IPS DF 19.7 (cell line): ENCODE data around the gene DOK1.
A peak's percentile ranks its signal among the peaks of the same experiment; 100 is the strongest.

ENCODE experiments used
- DNase-seq: peaks from one replicate; pipeline ENCODE4 v3.0.0-alpha.2; 2013; ENCODE audit warnings: low read depth, low spot score

The DOK1 gene

GRCh38 chr2:74567881-74568280, 13.4 kb downstream of the DOK1 start:
- DNase-seq = no peak

GRCh38 chr2:74569686-74570085, 15.2 kb downstream of the DOK1 start:
- DNase-seq = no peak

DNA sequence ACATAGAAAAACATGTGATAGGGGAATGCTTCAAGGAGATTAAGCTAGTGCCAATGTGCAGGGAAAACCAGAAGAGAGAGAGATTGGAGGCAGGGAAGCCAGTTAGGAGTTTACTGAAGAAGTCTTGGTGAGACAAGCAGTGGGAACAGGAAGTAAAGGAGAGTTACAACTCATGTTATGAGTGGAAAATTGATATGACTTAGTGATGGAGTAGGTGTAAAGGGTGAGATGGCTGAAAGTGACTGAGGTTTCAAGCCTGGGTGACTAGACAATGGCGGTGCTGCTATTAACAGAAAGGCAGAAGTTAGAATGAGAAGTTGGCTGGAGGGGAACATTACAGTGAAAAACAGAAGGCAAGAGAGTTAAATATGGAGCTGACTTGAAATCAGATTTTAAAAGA, 16.5 kb downstream of the DOK1 start:
- no peak for DNase-seq

GRCh38 chr2:74572178-74572925, 17.8 kb downstream of the DOK1 start:
- DNase-seq = no peak

GRCh38 chr2:74573747-74574562, 19.4 kb downstream of the DOK1 start:
- DNase-seq = no peak

GRCh38 chr2:74575320-74575719, 20.8 kb downstream of the DOK1 start:
- no peak for DNase-seq

DNA sequence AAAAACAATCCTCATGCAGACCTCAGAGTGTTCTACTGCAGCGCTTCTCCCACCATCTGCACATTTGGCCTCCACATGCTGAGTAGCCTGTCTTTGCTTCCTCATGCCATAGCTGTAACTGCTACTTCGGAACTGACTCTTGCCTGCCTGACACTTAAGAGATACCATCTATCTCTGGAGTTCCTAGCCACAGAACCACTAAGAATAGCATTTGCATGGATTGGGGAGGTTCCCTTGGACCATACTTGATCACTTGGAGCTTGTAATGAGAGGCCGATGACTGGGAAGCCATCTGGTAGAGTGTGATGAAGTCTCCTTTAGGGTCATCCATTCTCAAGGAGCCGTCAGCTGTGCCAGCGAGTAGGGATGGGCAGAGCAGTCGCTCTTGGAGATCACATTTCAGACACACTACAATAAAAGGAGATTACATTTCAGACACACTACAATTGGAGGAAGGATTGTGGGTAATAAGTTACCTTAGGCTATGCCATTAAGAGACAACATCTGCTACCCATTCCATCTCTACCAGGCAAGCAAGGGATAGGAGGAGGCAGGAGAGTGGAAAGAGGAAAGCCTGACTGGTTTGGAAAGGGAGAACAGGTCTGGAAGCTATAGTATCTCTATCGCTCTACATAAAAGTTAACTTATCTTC, 21.8 kb downstream of the DOK1 start:
- DNase-seq = no peak

DNA sequence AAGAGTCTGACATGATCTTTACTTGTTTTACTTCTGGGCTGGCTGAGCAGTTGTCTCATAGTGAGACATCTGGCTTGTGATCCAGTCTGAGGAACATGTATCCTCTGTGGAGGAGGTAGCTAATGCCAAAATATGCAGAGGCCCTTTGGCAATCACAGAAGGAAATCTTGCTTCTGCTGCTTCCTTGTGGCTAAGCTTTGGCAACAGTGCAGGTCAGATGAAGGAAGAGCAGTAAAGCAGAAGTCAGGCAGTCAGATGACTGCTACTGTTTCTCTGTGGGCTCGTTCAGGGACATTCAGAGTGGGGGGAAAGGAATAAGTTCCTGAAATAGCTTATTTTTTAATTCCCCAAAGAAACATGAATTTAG, 22.3 kb downstream of the DOK1 start:
- no peak for DNase-seq

DNA sequence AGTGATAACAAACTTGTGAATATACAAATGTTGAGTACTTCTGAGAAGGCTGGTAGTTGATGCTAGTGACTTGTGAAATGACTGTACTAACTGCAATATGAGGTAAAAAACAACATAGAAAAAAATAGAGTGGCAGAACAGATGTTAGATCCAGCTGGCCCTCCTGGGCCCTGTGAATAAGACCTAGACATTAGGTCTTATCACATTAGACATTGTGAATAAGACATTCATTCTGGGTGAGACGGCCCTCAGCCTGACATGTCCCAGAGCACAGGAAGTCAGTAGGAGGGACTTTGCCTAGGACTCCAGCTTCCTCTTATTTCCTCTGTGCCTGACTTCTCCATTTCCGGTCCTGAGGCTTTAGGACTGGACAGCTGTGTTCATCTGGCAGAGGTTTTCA, 22.9 kb downstream of the DOK1 start:
- DNase-seq = no peak

- DNase-seq = no peak
Measured at GRCh38 chr2:74578408-74578807, 23.9 kb downstream of the DOK1 start.

DNA sequence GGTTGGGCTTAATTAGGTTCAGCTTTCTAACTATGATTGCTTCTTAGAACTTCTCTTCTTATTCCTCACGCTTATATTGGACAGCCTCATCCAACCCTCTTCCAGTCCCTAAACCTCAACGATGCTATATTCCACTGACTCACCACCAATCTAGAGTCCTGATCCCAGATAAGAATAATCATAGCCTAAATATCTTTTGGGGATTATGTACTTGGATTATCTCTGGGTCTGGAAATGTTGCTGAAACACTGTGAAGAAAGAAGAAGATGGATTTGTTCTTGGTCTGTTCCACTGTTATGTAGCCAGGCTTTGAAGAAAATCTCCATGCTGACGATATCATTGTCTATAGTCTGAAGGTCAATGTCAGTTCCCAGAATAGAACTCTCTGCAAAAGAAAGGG, 26.9 kb downstream of the DOK1 start:
- no peak for DNase-seq

GRCh38 chr2:74582184-74582583, 27.7 kb downstream of the DOK1 start:
- DNase-seq = no peak

DNA sequence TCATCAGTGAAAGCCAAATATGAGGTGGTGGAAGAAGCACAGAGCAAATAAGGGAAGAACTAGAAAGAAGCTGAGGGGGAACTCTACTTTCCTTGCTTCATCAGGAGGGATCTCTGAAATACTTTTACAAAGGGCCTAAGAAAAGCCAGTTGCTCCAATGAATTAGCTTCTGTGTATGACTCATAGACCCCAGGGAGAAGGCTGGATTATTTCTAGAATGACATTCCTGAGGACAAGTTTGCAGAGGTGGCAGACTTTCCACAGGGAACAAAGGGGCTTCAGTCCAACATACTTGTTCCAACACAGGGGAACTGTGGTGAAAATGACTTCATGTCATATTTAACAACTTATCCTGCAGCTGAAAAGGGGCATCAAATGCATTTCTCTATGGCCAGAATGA, 29.0 kb downstream of the DOK1 start:
- DNase-seq = no peak

DNA sequence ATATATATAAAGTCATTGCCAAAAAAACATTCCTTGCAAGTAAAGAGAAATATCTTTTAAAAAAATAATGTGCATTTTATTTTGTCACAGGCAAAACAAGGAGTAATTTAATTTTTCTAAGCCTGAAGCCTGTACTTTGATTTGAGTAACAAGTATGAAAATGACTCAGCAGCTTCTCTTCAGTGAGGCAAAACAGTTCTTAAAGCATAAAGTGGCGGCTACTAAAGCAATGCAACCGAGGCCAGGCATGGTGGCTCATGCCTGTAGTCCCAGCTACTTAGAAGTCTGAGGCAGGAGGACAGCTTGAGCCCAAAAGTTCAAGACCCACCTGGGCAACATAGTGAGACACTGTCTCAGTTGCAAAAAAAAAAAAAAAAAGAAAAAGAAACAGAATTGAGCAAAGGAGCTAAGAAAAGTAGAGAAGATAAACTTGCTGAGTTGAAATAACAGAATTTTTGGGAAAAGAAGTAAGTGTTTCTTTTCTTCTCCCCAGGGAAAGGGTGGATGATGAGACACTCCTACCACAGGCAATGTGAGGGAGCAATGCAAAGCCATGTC, 29.6 kb downstream of the DOK1 start:
- no peak for DNase-seq

- DNase-seq = no peak
Measured at GRCh38 chr2:74585406-74586185, 31.1 kb downstream of the DOK1 start.

DNA sequence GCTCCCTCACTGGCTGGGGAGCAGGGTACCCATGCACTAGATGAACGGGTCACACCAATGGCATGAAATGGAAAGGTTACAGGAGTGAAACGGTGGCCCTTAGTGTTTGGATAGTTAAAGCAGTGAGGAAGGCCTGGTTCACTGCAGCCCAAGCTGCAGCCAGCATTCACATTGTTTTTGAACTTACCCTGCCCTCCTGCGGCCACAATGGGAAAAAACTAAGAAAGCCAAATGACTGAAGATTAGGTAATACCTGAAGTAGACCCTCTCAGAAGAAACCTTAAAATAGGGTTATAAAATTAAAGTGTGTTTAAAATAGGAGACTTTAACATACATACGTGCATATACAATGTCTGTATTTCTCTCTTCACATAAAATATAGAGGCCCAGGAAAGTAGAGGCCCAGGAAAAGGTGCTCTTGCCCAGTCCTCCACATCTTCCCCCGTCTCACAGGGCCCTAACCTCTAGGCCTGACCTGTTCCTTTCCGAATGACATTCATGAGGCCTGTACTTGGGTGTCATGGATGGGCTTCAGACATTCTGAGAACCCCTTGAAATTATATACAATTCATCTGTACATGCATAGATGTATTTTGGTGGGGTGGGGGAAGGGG, 33.3 kb downstream of the DOK1 start:
- peak; percentile 33 for DNase-seq

DNA sequence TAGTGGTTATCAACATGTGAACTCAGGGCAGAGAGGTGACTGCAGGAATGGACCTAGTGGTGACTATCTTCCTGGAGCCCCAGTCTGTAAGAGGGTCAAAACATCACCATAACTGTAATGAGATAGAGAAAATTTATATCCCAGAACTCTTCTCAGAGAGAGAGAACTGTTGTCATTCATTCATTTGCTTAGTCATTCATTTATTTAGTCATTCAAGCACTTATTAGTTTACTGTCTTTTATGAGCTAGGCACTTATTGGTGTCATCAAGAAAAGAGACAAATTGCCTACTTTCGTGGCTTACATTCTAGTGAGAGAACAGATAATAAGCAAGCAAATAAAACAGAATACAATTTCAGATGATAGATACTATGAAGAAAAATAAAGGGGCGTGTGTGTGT, 34.1 kb downstream of the DOK1 start:
- DNase-seq = no peak

DNA sequence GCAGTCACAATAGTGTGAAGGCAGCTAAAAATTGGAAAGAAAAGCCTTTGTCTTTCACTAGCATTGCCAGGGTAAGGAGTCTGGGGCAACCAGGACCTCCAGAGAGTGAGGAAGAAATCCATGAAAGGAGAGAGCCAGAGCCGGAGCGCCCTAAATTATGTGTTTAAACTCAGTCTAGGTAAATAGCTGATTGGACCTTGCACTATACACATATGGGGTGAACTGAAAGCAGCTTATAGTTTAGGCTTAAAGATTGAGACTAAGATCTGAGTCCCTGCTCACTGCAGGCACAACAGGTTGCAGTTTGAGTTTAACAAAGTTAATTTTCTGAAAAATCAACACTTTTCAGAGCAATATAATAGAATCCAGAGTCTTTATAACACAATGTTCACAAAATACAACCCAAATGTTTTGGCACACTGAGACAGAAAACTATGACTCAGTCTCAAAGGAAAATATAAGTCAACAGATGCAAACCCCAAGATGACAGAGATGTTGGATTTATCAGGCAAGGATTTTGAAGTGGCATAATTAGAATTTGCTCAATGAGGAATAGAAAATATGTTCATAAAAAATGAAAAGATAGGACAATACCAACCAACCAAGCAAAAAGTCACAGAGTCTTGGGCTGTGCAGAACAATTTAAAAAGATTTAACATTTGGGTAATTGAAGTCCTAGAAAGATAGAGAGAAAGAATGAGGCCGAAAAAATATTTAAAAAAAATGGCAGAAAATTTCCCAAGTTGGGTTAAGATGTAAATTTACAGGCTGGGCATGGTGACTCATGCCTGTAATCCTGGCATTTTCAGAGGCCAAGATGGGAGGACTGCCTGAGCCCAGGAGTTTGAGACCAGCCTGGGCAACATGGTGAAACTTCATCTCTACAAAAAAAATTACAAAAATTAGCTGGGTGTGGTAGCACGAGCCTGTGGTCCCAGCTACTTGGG, 39.6 kb downstream of the DOK1 start:
- no peak for DNase-seq

- DNase-seq = no peak
Measured at GRCh38 chr2:74596584-74596983, 42.1 kb downstream of the DOK1 start.

DNA sequence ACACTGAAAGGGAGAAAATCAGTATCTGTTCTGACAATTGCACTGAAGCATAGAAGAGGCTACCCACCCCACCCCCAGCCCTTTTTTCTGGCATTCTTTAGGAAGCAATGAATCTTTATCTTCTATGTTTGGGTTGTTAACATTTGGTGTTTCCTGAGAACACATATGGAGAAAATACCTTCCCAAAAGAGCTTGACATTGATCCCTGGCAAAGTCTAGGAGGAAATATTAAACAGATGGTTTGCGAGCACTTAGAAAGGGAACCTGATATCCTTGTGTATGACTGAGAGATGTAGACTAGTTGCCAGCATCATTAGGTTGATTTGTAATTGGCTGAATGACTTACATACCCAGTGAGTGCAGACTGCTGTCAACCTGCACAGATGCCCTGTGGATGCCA, 42.9 kb downstream of the DOK1 start:
- DNase-seq = no peak
